Body of pancreas (tissue), 4 donors: ENCODE measurements around the gene CD52. TPM values are rescaled to one million over a fixed set of nuclear protein-coding genes. Genes with fewer than 3 reads are reported as not detected.
A peak's percentile ranks its signal among the peaks of the same experiment; 100 is the strongest.

Source experiments
- ATAC-seq: fragments of 150-250 bp; one replicate; pipeline ENCODE4 v1.9.1; 2016
- DNase-seq, 4 donors: peaks; one replicate each; pipeline ENCODE4 v3.0.0-alpha.2; 2019
- H3K27ac ChIP-seq, 4 donors: fragments of 200-600 bp; sonication (generic); 1 replicate in 3 of 4; 2 replicates in 1 of 4; pipeline versions ENCODE4 v1.5.1 to v1.6.1; 2016 to 2019; ENCODE audit warnings: mild to moderate bottlenecking in 1 of 4, mixed read lengths in 1 of 4, moderate library complexity in 1 of 4
- H3K27me3 ChIP-seq, 2 donors: fragments of 200-600 bp; sonication (generic); one replicate each; pipeline ENCODE4 v1.6.0; 2016; ENCODE audit warnings: mild to moderate bottlenecking in 1 of 2
- H3K36me3 ChIP-seq, 2 donors: fragments of 200-600 bp; sonication (generic); replicated peaks in 1 of 2; 2 replicates each; pipeline ENCODE4 v1.5.1; 2016; ENCODE audit warnings: low read depth in 2 of 2; ENCODE audit not compliant: insufficient read depth in 1 of 2
- H3K4me1 ChIP-seq: fragments of 200-600 bp; sonication (generic); one replicate; pipeline ENCODE4 v1.6.0; 2016
- H3K4me3 ChIP-seq, 2 donors: fragments of 200-600 bp; sonication (generic); 1 replicate in 1 of 2; 2 replicates in 1 of 2; pipeline ENCODE4 v1.5.1; 2016 to 2019
- H3K9me3 ChIP-seq, 3 donors: fragments of 200-600 bp; sonication (generic); 1 replicate in 2 of 3; 2 replicates in 1 of 3; pipeline ENCODE4 v1.5.1; 2016
- CTCF ChIP-seq, 7 experiments: fragments of 450-650 bp in 4 of 7; fragments of 200-600 bp in 3 of 7; sonication (generic) in 3 of 7; IDR thresholded peaks; one replicate each; pipeline ENCODE4 v1.5.1; 2016 to 2019; ENCODE audit warnings: antibody characterized with exemption in 7 of 7
- POLR2A ChIP-seq, 3 donors: fragments of 450-650 bp; IDR thresholded peaks; one replicate each; pipeline ENCODE4 v1.6.1; 2016; ENCODE audit warnings: antibody characterized with exemption in 3 of 3, mild to moderate bottlenecking in 2 of 3
- WGBS, 2 donors: methylation state at CpG; one replicate each; pipeline ENCODE4 v1.1.5; 2017; 5-methylcytosine and 5-hydroxymethylcytosine counted together
- intact Hi-C: fragments of 100-400 bp; cut with DNase I; formaldehyde crosslinking; loops from one replicate; pipeline ENCODE4 v1.15.1; 2023
- total RNA-seq, 2 donors: library from RNA; depleted of rRNA; stranded (reverse); fragments of >200 nt; gene quantifications; one replicate each; pipeline ENCODE4 v1.1.0, GENCODE V29; 2016

CD52 gene
- total RNA-seq, 2 donors from 2014 or later: not detected

GRCh38 chr1:26321315-26322041 is 3.7 kb downstream of the CD52 start:
- WGBS, 2 donors: 10 to 13% methylated on average over 16 of the region's 16 CpGs
- no peak overlapping the region for H3K27ac ChIP-seq
- no peaks in the 10 kb centered on the region for H3K36me3 ChIP-seq
- peak; percentile 92 to 94 (median 92) for DNase-seq
- no peaks in the 10 kb centered on the region for H3K9me3 ChIP-seq
- ATAC-seq: peak; percentile 96
- peaks cover 4% of the 10 kb centered on the region for H3K4me1 ChIP-seq
- TF ChIP-seq CTCF (IDR thresholded peaks at IDR 0.05): peak; percentile 72 to 96 (median 91)
- TF ChIP-seq POLR2A (IDR thresholded peaks at IDR 0.05): no peak
- H3K4me3 ChIP-seq: no peak overlapping the region
- intact Hi-C loops: loop anchor here (5.0 kb wide), 1 partner anchor 34 kb away; no protein-coding TSS in a partner anchor
- H3K27me3 ChIP-seq: no peaks in the 10 kb centered on the region

- DNase-seq (no peak), ATAC-seq (no peak)
- Histone ChIP-seq H3K4me3 (no peak overlapping the region), H3K36me3 (no peaks in the 10 kb centered on the region), H3K27me3 (no peaks in the 10 kb centered on the region), H3K27ac (no peak overlapping the region), H3K9me3 (no peaks in the 10 kb centered on the region), H3K4me1 (peaks cover 4% of the 10 kb centered on the region)
- intact Hi-C loops: loop anchor here (5.0 kb wide), 1 partner anchor 35 kb away; no protein-coding TSS in a partner anchor
- TF ChIP-seq CTCF (IDR thresholded peaks at IDR 0.05): no peak
- TF ChIP-seq POLR2A (IDR thresholded peaks at IDR 0.05): no peak
- 5 to 55% methylated on average over 2 to 10 of the region's 10 CpGs for WGBS, 2 donors
Observed at GRCh38 chr1:26322042-26322331, 4.2 kb downstream of the CD52 start.

GRCh38 chr1:26323382-26323781 is 5.6 kb downstream of the CD52 start:
- no peak for DNase-seq
- Histone ChIP-seq H3K9me3 (no peaks in the 10 kb centered on the region), H3K27ac (no peak overlapping the region), H3K4me1 (peaks cover 4% of the 10 kb centered on the region), H3K4me3 (no peak overlapping the region), H3K36me3 (no peaks in the 10 kb centered on the region), H3K27me3 (no peaks in the 10 kb centered on the region)
- TF ChIP-seq CTCF (IDR thresholded peaks at IDR 0.05) (no peak), POLR2A (IDR thresholded peaks at IDR 0.05) (no peak)
- WGBS, 2 donors: 82 to 92% methylated on average over 2 of the region's 2 CpGs
- no peak for ATAC-seq
- intact Hi-C loops: loop anchor here (5.0 kb wide), 1 partner anchor 36 kb away; no protein-coding TSS in a partner anchor

GRCh38 chr1:26324550-26324949 is 6.8 kb downstream of the CD52 start:
- Histone ChIP-seq H3K4me1 (peaks cover 4% of the 10 kb centered on the region), H3K4me3 (no peak overlapping the region), H3K27me3 (no peaks in the 10 kb centered on the region), H3K27ac (no peak overlapping the region), H3K9me3 (no peaks in the 10 kb centered on the region), H3K36me3 (no peaks in the 10 kb centered on the region)
- TF ChIP-seq POLR2A (IDR thresholded peaks at IDR 0.05) (no peak), CTCF (IDR thresholded peaks at IDR 0.05) (no peak)
- DNase-seq (no peak), ATAC-seq (no peak)
- 67 to 76% methylated on average over 3 of the region's 3 CpGs for WGBS, 2 donors
- intact Hi-C loops: loop anchor here (5.0 kb wide), 1 partner anchor 37 kb away; no protein-coding TSS in a partner anchor

GRCh38 chr1:26327956-26328362 is 10.2 kb downstream of the CD52 start:
- H3K27me3 ChIP-seq: no peaks in the 10 kb centered on the region
- TF ChIP-seq CTCF (IDR thresholded peaks at IDR 0.05) (no peak), POLR2A (IDR thresholded peaks at IDR 0.05) (no peak)
- WGBS, 2 donors: 70 to 81% methylated on average over 8 of the region's 8 CpGs
- H3K36me3 ChIP-seq: no peaks in the 10 kb centered on the region
- no peaks in the 10 kb centered on the region for H3K4me1 ChIP-seq
- intact Hi-C loops: no loop called here
- DNase-seq: no peak
- H3K9me3 ChIP-seq: no peaks in the 10 kb centered on the region
- ATAC-seq: no peak
- no peak overlapping the region for H3K27ac ChIP-seq
- no peak overlapping the region for H3K4me3 ChIP-seq
